HL-60/S4 treated with retinoic acid at 250 ng/mL for 4 days and 3 days (cell line): ENCODE data around the gene AK5.

Experiments used
- in situ Hi-C: fragments of 300-500 bp; cut with MboI; formaldehyde crosslinking; loops from 2 replicates; pipeline ENCODE4 v1.7.0; 2022; ENCODE audit warnings: low sequenced_read_pairs

AK5 gene

GRCh38 chr1:77571642-77572041 is 289.8 kb downstream of the AK5 start:
- in situ Hi-C loops: no loop called here

- in situ Hi-C loops: no loop called here
Observed at GRCh38 chr1:77579547-77579946, 297.7 kb downstream of the AK5 start.

- in situ Hi-C loops: no loop called here
Observed at GRCh38 chr1:77582905-77583304, 301.1 kb downstream of the AK5 start.

- in situ Hi-C loops: no loop called here
Observed at GRCh38 chr1:77583483-77583882, 301.7 kb downstream of the AK5 start.

- in situ Hi-C loops: no loop called here
Observed at GRCh38 chr1:77584884-77585283, 303.1 kb downstream of the AK5 start.

GRCh38 chr1:77585610-77586314 is 303.9 kb downstream of the AK5 start:
- in situ Hi-C loops: no loop called here

GRCh38 chr1:77589231-77589630 is 307.4 kb downstream of the AK5 start:
- in situ Hi-C loops: no loop called here

- in situ Hi-C loops: no loop called here
Observed at GRCh38 chr1:77590651-77591050, 308.8 kb downstream of the AK5 start.

GRCh38 chr1:77592906-77593305 is 311.1 kb downstream of the AK5 start:
- in situ Hi-C loops: no loop called here

- in situ Hi-C loops: no loop called here
Observed at GRCh38 chr1:77594366-77595112, 312.7 kb downstream of the AK5 start.

GRCh38 chr1:77597310-77597709 is 315.5 kb downstream of the AK5 start:
- in situ Hi-C loops: no loop called here

- in situ Hi-C loops: no loop called here
Observed at GRCh38 chr1:77605246-77606026, 323.6 kb downstream of the AK5 start.

- in situ Hi-C loops: no loop called here
Observed at GRCh38 chr1:77608893-77609292, 327.1 kb downstream of the AK5 start.
